Measurements from ENCODE around the gene TECTB.

DNA sequence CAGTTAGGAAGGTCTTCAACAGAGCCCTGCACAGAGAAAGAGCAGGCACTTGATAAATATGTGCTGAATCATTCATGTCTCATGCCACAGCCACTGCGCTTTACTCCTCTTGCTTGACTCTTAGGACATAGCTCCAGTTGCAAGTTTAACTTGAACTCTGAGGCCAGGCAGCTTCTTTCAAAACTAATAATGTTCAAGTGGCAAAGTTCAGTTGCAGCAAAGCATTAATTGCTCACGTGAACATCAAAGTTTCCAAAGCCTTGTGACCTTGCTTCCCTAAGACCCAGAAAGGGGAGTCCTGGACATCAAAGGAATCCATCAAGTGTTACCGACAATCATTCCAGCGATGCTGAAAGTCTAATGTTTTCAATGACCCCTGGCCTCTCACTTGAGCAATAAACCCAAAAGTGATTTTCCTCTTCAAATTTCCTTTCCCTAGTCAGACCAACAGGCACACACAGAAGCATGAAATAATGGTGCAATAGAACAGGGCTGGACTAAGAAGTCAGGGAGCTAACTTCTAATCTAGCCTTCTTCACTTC is 21.8 kb upstream of the TECTB start:
- TF ChIP-seq, protein P1, sequence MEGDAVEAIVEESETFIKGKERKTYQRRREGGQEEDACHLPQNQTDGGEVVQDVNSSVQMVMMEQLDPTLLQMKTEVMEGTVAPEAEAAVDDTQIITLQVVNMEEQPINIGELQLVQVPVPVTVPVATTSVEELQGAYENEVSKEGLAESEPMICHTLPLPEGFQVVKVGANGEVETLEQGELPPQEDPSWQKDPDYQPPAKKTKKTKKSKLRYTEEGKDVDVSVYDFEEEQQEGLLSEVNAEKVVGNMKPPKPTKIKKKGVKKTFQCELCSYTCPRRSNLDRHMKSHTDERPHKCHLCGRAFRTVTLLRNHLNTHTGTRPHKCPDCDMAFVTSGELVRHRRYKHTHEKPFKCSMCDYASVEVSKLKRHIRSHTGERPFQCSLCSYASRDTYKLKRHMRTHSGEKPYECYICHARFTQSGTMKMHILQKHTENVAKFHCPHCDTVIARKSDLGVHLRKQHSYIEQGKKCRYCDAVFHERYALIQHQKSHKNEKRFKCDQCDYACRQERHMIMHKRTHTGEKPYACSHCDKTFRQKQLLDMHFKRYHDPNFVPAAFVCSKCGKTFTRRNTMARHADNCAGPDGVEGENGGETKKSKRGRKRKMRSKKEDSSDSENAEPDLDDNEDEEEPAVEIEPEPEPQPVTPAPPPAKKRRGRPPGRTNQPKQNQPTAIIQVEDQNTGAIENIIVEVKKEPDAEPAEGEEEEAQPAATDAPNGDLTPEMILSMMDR (IDR thresholded peaks at IDR 0.05) = no peak
- no peak for TF ChIP-seq POLR2AphosphoS5 (IDR thresholded peaks at IDR 0.05)
